ENCODE results near the gene GMIP.

- TF ChIP-seq CTCF (IDR thresholded peaks at IDR 0.05) (no peak), POLR2AphosphoS5 (IDR thresholded peaks at IDR 0.05; ENCODE audit: low read depth, low read length) (no peak), SIN3A (IDR thresholded peaks at IDR 0.05; ENCODE audit: borderline replicate concordance, insufficient read depth, low read depth, low read length) (no peak)
These were observed 11.7 kb upstream of the GMIP start for GRCh38 chr19:19655051-19655594.

All from Panc1 (cell line).